Stimulated activated CD4-positive, alpha-beta T cell treated with anti-CD3 and anti-CD28 coated beads, Interleukin-15, amount 100 ng/mL, for 24 hours (primary cell): ENCODE measurements around the gene BAK1.
"Not testable (repeated sequence)": the region's sequence is repeated elsewhere in the genome, so short reads cannot be mapped to it uniquely, and the experiment has no call there.

Source experiments
- DNase-seq: peaks from one replicate; pipeline ENCODE4 v3.0.0-alpha.2; 2020

Gene BAK1

DNA sequence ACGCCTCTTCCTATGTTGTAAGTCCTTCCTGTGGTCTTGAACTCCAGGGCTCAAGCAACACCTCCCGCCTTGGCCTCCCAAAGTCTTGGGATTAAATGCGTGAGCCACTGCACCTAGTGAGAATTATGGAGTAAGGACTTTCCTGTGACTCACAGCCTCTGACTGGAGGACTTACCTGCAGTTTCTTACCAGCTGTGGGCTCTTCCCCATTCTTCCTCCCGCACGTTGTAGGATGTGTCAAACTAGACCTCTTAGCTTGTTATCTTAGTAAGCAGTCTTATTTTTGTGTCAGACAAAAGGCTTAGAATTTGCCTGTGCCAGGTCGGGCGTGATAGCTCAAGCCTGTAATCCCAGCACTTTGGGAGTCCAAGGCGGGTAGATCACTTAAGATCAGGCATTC, 30.9 kb downstream of the BAK1 start:
- no peak for DNase-seq

DNA sequence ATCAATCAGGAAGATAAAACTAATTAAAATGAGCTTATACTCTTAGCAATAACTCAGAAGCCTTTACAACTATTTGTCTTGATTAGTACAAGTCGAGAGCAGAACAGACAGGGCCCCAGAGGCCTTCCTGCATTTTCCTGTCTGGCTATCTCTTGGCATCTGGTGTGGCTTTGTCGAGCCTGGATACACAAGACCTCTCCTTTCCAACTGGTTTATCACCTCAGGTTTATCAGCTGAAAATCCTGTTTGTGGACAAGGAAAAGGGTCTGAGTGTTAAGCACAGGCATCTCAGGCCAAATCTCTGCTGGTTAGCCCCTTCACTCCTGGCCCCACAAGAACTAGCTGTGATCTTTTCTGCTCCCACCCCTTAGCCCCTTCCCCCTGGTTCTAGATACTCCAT, 32.6 kb downstream of the BAK1 start:
- no peak for DNase-seq

DNA sequence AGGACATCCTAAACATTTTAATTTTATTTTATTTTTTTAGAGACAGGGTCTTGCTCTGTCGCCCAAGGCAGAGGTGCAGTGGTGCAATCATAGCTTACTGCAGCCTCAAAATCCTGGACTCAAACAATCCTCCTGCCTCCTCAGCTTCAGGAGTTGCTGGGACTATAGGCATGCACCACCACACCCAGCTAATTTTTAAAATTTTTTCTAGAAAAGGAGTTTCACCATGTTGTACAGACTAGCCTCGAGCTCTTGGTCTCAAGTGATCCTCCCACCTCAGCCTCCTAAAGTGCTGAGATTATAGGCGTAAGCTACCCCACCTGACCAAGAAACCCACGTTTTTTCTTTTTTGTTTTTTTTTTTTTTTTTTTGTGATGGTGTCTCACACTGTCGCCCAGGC, 33.3 kb downstream of the BAK1 start:
- no peak for DNase-seq

DNA sequence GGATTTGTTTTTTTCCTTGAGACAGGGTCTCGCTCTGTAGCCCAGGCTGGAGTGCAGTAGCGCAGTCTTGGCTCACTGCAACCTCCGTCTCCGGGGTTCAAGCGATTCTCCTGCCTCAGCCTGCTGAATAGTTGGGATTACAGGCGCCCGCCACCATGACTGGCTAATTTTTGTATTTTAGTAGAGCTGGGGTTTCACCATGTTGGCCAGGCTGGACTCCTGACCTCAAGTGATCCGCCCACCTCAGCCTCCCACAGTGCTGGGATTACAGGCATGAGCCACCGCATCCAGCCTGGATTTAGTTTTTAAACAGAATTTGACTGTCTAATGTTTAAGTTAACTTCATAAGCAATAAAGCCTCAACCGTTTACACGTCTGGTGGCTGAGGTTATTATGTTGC, 34.8 kb downstream of the BAK1 start:
- DNase-seq = not testable (repeated sequence)

DNA sequence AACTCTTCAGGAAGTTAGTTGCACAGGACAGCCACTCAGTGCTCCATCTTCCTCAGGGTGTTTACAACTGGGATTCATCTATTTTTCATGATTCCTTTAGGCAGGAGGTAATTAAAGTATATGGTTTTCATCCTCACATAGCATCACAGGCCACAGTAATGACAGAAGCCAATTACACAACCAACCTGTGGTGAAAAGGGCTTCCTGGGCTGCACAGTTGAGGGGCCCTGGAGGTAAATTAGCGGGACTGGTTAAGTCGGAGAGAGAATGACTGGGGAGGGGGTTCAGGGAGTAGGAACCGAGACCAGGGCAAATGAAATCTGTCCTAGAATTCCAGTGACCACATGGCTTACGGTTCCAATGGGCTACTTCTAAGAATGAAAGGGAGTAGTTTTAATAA, 37.0 kb downstream of the BAK1 start:
- DNase-seq = no peak

DNA sequence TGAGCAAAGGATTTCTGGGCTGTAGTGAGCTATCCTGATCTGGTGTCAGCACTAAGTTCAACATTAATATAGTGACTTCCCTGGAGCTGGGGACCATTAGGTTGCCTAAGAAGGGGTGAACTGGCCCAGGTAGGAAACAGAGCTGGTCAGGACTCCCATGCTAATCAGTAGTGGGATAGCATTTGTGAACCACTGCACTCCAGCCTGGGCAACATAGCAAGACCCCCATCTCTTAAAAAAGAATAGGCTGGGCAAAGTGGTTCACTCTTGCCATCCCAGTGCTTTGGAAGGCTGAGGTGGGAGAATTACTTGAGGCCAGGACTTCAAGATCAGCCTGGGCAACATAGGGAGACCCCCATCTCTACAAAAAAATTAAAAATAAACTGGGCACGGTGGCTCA, 39.3 kb downstream of the BAK1 start:
- no peak for DNase-seq

DNA sequence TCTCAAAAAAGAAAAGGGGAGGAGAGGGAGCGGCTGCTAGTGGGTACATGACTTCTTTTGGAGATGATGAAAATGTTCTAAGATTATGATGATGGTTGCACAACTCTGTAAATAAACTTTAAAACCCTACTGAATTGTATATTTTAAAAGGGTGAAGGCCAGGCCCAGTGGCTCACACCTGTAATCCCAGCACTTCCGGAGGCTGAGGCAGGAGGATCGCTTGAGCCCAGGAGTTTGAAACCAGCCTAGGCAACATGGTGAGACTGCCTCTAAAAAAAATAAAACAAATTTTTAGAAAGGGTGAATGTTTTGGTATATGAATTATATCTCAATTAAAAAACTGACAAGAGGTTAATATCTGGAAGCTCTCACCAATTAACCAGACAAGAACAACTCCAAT, 45.4 kb downstream of the BAK1 start:
- no peak for DNase-seq

DNA sequence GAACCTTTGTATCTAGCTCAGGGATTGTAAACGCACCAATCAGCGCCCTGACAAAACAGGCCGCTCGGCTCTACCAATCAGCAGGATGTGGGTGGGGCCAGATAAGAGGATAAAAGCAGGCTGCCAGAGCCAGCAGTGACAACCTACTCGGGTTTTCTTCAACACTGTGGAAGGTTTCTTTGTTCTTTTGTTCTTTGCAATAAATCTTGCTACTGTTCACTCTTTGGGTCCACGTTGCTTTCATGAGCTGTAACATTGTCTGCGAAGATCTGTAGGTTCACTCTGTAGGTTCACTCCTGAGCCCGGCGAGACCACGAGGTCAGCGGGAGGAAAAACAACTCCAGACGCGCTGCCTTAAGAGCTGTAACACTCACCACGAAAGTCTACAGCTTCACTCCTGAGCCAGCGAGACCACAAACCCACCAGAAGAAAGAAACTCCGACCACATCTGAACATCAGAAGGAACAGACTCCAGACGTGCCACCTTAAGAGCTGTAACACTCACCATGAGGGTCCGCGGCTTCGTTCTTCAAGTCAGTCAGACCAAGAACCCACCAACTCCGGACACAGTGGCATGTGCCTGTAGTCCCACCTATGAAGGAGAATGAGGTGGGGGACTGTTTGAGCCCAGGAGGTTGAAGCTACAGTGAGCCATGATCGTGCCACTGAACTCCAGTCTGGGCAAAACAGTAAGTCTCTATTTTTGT, 46.8 kb downstream of the BAK1 start:
- peak; percentile 62 for DNase-seq

DNA sequence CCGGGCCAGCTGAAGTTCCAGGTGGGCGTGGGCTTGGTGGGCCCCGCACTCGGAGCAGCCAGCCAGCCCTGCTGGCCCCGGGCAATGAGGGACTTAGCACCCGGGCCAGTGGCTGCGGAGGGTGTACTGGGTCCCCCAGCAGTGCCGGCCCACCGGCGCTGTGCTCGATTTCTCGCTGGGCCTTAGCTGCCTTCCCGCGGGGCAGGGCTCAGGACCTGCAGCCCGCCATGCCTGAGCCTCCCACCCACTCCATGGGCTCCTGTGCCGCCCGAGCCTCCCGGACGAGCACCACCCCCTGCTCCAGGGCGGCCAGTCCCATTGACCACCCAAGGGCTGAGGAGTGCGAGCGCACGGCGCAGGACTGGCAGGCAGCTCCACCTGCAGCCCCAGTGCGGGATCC, 47.6 kb downstream of the BAK1 start:
- DNase-seq = not testable (repeated sequence)

DNA sequence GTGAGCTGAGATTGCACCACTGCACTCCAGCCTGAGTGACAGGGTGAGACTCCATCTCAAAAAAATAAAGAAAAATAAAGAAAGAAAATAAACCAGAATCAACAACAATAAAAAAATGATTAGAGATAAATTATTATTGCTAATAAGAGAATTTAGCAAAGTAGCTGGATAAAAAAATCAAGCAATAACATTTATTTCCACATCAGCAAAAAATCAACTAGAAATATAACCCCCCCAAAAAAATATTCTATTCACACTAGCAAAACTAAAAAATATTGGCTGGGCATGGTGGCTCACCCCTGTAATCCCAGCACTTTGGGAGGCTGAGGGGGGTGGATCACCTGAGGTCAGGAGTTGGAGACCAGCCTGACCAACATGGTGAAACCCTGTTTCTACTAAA, 49.5 kb downstream of the BAK1 start:
- not testable (repeated sequence) for DNase-seq
